HL-60 (cell line): ENCODE results near the gene SH3BP1.

Experiments used
- CTCF ChIP-seq: IDR thresholded peaks from one replicate; pipeline ENCODE4 v1.5.1; 2011; ENCODE audit warnings: low read length, control low read depth, inconsistent platforms; ENCODE audit not compliant: insufficient read depth
- GABPA ChIP-seq: IDR thresholded peaks from 2 replicates; pipeline ENCODE4 v1.6.1; 2012; ENCODE audit warnings: low read depth
- POLR2AphosphoS5 ChIP-seq: IDR thresholded peaks from 2 replicates; pipeline ENCODE4 v1.6.1; 2012; ENCODE audit warnings: low read depth
- SPI1 ChIP-seq: IDR thresholded peaks from 2 replicates; pipeline ENCODE4 v1.6.1; 2012; ENCODE audit warnings: low read depth, mild to moderate bottlenecking, borderline replicate concordance

DNA sequence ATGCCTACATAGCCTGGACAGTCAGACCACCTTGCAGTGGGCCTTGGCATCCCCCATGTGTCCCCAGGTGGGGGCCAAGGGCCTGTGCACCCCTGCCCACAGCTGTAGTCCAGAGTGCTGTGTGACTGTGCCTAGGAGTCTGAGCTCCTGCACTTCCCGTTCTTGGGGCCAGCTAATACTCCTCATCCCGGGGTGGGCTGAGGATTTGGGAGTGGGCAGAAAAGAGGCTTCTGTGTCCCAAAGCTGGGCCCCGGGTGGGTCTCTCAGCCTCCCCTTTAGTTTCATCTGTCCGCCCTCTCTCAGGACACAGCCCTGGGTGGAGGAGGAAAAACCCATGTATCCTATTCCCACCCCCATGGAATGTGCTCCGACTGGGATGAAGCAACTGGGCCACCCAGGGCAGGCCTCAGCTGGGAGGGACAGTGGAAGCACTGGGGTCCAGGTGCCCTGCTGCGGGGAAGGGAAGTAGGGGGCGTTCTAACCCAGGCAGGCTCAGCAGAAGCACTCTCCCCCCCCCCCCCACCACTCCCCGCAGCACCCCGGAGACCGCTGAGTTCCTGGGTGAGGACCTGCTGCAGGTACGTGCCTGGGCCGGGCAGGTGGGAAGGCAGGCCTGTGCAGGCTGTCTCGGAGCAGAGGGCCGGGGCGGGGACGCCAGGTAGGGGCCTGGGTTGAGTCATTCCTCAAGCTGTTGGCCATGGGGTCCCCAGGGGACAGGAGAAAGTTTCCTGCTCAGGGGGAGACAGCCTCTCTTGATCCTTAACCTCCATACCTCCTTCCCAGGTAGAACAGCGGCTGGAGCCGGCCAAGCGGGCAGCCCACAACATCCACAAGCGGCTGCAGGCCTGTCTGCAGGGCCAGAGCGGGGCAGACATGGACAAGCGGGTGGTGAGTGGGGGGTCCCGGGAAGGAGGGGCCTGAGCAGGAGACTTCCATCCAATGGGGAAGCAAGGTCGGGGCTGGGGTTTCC, 1.4 kb downstream of the SH3BP1 start:
- no peak for TF ChIP-seq CTCF
- TF ChIP-seq SPI1: peak; percentile 76; the same call in 1 of the 2 replicates
- TF ChIP-seq POLR2AphosphoS5: no peak
- no peak for TF ChIP-seq GABPA
